ENCODE data around the gene LGALSL.

Gene LGALSL

GRCh38 chr2:64500549-64500948 is 46.6 kb downstream of the LGALSL start:
- DNase-seq, result no peak

- DNase-seq, result no peak
Observed at GRCh38 chr2:64501946-64502345, 48.0 kb downstream of the LGALSL start.

GRCh38 chr2:64502860-64503259 is 48.9 kb downstream of the LGALSL start:
- DNase-seq, result no peak

- DNase-seq, result no peak
Observed at GRCh38 chr2:64504774-64505720, 51.1 kb downstream of the LGALSL start.

- DNase-seq, result no peak
Observed at GRCh38 chr2:64506686-64507085, 52.7 kb downstream of the LGALSL start.

Data from T1000 (cell line).